ENCODE results near the gene NCAPG.

Gene NCAPG

DNA sequence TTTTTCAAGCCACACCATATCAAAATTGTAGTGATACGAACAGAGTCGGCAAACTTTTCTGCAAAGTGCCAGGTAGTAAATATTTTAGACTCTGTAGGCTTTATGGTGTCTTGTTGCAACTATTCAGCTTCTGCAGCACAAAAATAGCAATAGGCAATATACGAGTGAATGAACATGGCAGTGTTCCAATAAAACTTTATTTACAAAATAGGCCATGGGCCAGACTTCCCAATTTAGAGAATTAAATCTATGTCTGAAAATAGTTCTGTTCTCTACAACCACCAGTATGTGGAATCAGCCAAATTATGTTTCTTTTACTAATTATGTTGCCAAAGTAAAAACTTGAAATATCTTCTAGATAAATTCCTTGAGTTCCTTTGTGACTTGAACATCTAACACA lies 56.5 kb downstream of the NCAPG start:
- no peak overlapping the region for H3K4me3 ChIP-seq (replicated peaks; ENCODE audit: low read depth, low read length)
- TF ChIP-seq CTCF (IDR thresholded peaks at IDR 0.05; ENCODE audit: low read depth, low read length, missing control alignments), result no peak
- DNase-seq (ENCODE audit: extremely low read depth, low read depth), result no peak

DNA sequence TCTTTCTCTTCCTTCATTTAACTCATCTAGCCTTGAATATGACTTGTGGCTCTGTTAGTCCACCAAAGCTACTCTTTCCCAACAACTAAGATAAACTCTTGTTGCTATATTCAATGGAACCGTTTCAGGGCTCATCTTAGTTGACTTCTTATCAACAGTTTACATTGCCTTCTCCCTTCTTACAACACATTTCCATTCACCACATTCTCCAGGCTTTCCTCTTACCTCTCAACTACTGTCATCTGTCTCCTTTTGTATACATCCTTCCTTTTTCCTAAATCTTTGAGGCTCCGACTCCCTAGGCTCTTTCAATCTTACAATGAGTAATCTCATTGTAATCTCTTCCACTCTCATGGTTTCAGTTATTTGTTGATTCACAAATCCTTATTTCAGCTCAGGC lies 58.5 kb downstream of the NCAPG start:
- no peak overlapping the region for H3K4me3 ChIP-seq (replicated peaks; ENCODE audit: low read depth, low read length)
- DNase-seq (ENCODE audit: extremely low read depth, low read depth), result no peak
- TF ChIP-seq CTCF (IDR thresholded peaks at IDR 0.05; ENCODE audit: low read depth, low read length, missing control alignments), result no peak

DNA sequence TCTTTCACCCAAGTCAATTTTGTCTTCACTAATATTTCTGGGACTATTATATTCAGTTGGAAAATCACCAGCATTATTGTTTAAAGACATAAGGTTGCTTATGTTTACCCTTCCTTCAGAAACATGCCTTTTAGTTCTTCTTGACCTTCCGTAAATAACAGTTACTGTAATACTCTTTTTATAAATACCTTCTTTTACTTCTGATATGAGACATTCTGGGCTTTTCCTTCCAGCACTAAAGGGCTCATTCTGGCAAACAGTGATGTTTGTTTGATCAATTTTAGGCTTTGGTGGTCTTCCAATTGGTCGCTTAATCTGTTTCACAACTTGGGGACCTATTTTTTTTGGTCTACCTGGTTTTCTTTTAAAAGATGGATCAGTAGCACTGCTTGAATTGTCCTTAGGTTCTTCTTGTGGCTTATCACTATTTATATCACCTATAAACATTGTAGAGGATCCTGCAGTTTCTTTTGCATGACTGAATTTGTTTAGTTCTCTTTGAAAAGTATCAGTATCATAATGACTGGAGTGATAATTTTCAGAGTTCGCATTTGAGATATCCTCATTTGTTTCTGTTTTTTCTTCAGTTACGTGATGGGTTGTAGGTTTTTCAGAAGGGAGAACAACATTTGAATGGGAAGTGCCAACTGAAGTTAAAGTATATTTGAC lies 64.8 kb downstream of the NCAPG start:
- no peak for TF ChIP-seq CTCF (IDR thresholded peaks at IDR 0.05; ENCODE audit: low read depth, low read length, missing control alignments)
- H3K4me3 ChIP-seq (replicated peaks; ENCODE audit: low read depth, low read length), result no peak overlapping the region
- DNase-seq (ENCODE audit: extremely low read depth, low read depth), result no peak

GRCh38 chr4:17876943-17877342 lies 66.2 kb downstream of the NCAPG start:
- TF ChIP-seq CTCF (IDR thresholded peaks at IDR 0.05; ENCODE audit: low read depth, low read length, missing control alignments), result no peak
- H3K4me3 ChIP-seq (replicated peaks; ENCODE audit: low read depth, low read length), result no peak overlapping the region
- no peak for DNase-seq (ENCODE audit: extremely low read depth, low read depth)

DNA sequence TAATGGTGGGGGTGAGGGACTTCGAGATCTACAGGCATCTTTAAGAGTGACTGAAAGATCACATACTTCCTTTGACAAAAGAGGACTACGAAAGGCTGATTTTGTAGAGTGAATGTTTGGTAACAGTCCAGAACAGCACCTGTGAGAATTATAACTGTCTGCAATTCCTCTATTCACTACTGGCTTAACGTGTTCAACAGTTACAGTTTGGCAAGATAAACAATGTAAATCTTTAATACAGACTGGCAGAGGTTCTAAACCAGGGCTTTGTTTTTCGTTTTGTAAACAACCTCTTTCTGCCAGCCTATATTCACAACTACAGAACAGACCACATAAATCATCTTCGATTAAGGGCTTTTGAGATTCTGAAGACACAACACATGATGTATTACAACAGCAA lies 66.9 kb downstream of the NCAPG start:
- H3K4me3 ChIP-seq (replicated peaks; ENCODE audit: low read depth, low read length), result no peak overlapping the region
- TF ChIP-seq CTCF (IDR thresholded peaks at IDR 0.05; ENCODE audit: low read depth, low read length, missing control alignments), result no peak
- no peak for DNase-seq (ENCODE audit: extremely low read depth, low read depth)

- no peak overlapping the region for H3K4me3 ChIP-seq (replicated peaks; ENCODE audit: low read depth, low read length)
- DNase-seq (ENCODE audit: extremely low read depth, low read depth), result peak; percentile 3
- TF ChIP-seq CTCF (IDR thresholded peaks at IDR 0.05; ENCODE audit: low read depth, low read length, missing control alignments), result no peak
Observed at GRCh38 chr4:17884063-17884462, 73.3 kb downstream of the NCAPG start.

DNA sequence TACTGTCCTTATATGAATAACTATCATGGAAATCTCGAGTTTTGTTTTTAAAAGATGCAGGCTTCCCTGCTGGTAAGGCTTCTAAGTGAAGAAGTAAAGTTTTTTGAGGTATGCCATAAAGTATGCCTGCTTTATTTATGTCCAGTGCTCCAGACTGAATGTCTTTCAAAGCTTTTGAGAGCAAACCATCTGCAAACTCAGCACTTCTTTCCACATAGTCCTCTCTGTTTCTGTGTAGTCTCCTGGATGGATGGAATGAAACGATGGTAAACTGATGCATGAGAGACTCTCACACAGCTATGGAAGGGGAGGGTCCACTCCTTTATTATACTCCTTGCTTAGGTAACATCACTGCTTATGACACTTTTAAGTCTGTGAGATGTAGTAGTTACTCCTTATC lies 73.7 kb downstream of the NCAPG start:
- no peak for DNase-seq (ENCODE audit: extremely low read depth, low read depth)
- no peak overlapping the region for H3K4me3 ChIP-seq (replicated peaks; ENCODE audit: low read depth, low read length)
- TF ChIP-seq CTCF (IDR thresholded peaks at IDR 0.05; ENCODE audit: low read depth, low read length, missing control alignments), result no peak

Data from HFF-Myc (cell line).